ENCODE measurements around the gene LRP6. TPM values are rescaled to one million over a fixed set of nuclear protein-coding genes. Genes with fewer than 3 reads are reported as not detected.

Gene LRP6
- total RNA-seq, 2 experiments from 2014 or later = 5.2 to 8.1 TPM

DNA sequence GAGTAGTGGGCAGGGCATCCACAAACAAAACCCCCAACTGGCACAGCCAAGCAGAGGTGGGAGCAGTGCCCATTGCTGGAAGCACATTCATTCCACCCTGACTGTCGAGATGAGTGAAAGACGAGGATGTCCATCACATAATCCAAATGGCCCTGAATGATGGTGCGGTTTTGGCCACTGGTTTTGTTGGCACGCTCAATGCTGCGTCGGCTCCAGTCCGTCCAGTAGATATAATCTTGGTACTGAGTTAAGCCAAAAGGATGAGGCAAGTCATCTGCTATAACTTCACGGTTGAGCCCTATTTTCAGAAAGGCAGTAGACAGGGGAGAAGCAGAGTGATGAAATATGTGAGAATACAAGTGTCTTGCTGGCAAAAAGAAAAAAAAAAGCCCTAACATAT is 108.0 kb downstream of the LRP6 start:
- H3K79me2 ChIP-seq (ENCODE audit: insufficient read depth, low read depth, low read length) = no peaks in the 10 kb centered on the region
- no peak overlapping the region for H3K4me2 ChIP-seq (ENCODE audit: low read length)
- H3K4me3 ChIP-seq (ENCODE audit: low read depth, low read length, poor library complexity, severe bottlenecking) = no peak overlapping the region
- no peak for TF ChIP-seq EZH2phosphoT487 (IDR thresholded peaks at IDR 0.05; ENCODE audit: borderline replicate concordance, low read depth, low read length)
- TF ChIP-seq, protein P1, sequence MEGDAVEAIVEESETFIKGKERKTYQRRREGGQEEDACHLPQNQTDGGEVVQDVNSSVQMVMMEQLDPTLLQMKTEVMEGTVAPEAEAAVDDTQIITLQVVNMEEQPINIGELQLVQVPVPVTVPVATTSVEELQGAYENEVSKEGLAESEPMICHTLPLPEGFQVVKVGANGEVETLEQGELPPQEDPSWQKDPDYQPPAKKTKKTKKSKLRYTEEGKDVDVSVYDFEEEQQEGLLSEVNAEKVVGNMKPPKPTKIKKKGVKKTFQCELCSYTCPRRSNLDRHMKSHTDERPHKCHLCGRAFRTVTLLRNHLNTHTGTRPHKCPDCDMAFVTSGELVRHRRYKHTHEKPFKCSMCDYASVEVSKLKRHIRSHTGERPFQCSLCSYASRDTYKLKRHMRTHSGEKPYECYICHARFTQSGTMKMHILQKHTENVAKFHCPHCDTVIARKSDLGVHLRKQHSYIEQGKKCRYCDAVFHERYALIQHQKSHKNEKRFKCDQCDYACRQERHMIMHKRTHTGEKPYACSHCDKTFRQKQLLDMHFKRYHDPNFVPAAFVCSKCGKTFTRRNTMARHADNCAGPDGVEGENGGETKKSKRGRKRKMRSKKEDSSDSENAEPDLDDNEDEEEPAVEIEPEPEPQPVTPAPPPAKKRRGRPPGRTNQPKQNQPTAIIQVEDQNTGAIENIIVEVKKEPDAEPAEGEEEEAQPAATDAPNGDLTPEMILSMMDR (conservative IDR thresholded peaks at IDR 0.05; ENCODE audit: low read length) = no peak
- no peaks in the 10 kb centered on the region for H3K9me3 ChIP-seq (ENCODE audit: low read length)
- H2AFZ ChIP-seq (ENCODE audit: low read length) = no peak overlapping the region
- no peaks in the 10 kb centered on the region for H4K20me1 ChIP-seq (ENCODE audit: insufficient read depth, low read length)
- no TSS peak for BruUV-seq (replicated peaks)
- DNase-seq (ENCODE audit: low spot score) = no peak
- intact Hi-C loops (cut with micrococcal nuclease; ENCODE audit: unreplicated experiment) = no loop called here
- H3K36me3 ChIP-seq (ENCODE audit: insufficient read depth, low read length) = no peaks in the 10 kb centered on the region
- no peaks in the 10 kb centered on the region for H3K4me1 ChIP-seq (ENCODE audit: insufficient read depth, low read length, poor library complexity, severe bottlenecking)
- ChIA-PET CTCF (ENCODE audit: unreplicated experiment) (no interaction called here), POLR2A (no interaction called here)
- no peak overlapping the region for H3K27ac ChIP-seq (ENCODE audit: low read depth, low read length, poor library complexity, severe bottlenecking)
- no peaks in the 10 kb centered on the region for H3K9me2 ChIP-seq (ENCODE audit: insufficient read depth, low read length)

GRCh38 chr12:12157424-12157823 is 109.4 kb downstream of the LRP6 start:
- no peak overlapping the region for H2AFZ ChIP-seq (ENCODE audit: low read length)
- H3K36me3 ChIP-seq (ENCODE audit: insufficient read depth, low read length) = no peaks in the 10 kb centered on the region
- no peaks in the 10 kb centered on the region for H3K4me1 ChIP-seq (ENCODE audit: insufficient read depth, low read length, poor library complexity, severe bottlenecking)
- H3K9me3 ChIP-seq (ENCODE audit: low read length) = no peaks in the 10 kb centered on the region
- no peak for DNase-seq (ENCODE audit: low spot score)
- H3K4me2 ChIP-seq (ENCODE audit: low read length) = no peak overlapping the region
- H3K4me3 ChIP-seq (ENCODE audit: low read depth, low read length, poor library complexity, severe bottlenecking) = no peak overlapping the region
- no peaks in the 10 kb centered on the region for H3K79me2 ChIP-seq (ENCODE audit: insufficient read depth, low read depth, low read length)
- BruUV-seq (replicated peaks) = no TSS peak
- TF ChIP-seq, protein P1 (conservative IDR thresholded peaks at IDR 0.05; ENCODE audit: low read length) = no peak
- no peak for TF ChIP-seq EZH2phosphoT487 (IDR thresholded peaks at IDR 0.05; ENCODE audit: borderline replicate concordance, low read depth, low read length)
- no peaks in the 10 kb centered on the region for H3K9me2 ChIP-seq (ENCODE audit: insufficient read depth, low read length)
- no peaks in the 10 kb centered on the region for H4K20me1 ChIP-seq (ENCODE audit: insufficient read depth, low read length)
- no peak overlapping the region for H3K27ac ChIP-seq (ENCODE audit: low read depth, low read length, poor library complexity, severe bottlenecking)
- POLR2A ChIA-PET = interaction anchor here (0.6 kb wide), 1 partner anchor 147 kb away, joined by 4 read pairs; no protein-coding TSS in a partner anchor
- CTCF ChIA-PET (ENCODE audit: unreplicated experiment) = no interaction called here
- intact Hi-C loops (cut with micrococcal nuclease; ENCODE audit: unreplicated experiment) = no loop called here

- Histone ChIP-seq H3K4me3 (ENCODE audit: low read depth, low read length, poor library complexity, severe bottlenecking) (no peak overlapping the region), H3K9me2 (ENCODE audit: insufficient read depth, low read length) (no peaks in the 10 kb centered on the region), H3K4me1 (ENCODE audit: insufficient read depth, low read length, poor library complexity, severe bottlenecking) (no peaks in the 10 kb centered on the region), H3K79me2 (ENCODE audit: insufficient read depth, low read depth, low read length) (no peaks in the 10 kb centered on the region), H3K9me3 (ENCODE audit: low read length) (no peaks in the 10 kb centered on the region), H2AFZ (ENCODE audit: low read length) (no peak overlapping the region), H3K36me3 (ENCODE audit: insufficient read depth, low read length) (no peaks in the 10 kb centered on the region), H4K20me1 (ENCODE audit: insufficient read depth, low read length) (no peaks in the 10 kb centered on the region), H3K27ac (ENCODE audit: low read depth, low read length, poor library complexity, severe bottlenecking) (no peak overlapping the region), H3K4me2 (ENCODE audit: low read length) (no peak overlapping the region)
- intact Hi-C loops (cut with micrococcal nuclease; ENCODE audit: unreplicated experiment) = no loop called here
- no peak for DNase-seq (ENCODE audit: low spot score)
- POLR2A ChIA-PET = no interaction called here
- TF ChIP-seq EZH2phosphoT487 (IDR thresholded peaks at IDR 0.05; ENCODE audit: borderline replicate concordance, low read depth, low read length) = no peak
- TF ChIP-seq, protein P1 (conservative IDR thresholded peaks at IDR 0.05; ENCODE audit: low read length) = no peak
- CTCF ChIA-PET (ENCODE audit: unreplicated experiment) = no interaction called here
- BruUV-seq (replicated peaks) = no TSS peak
Measured at GRCh38 chr12:12156828-12157227, 110.0 kb downstream of the LRP6 start.
